Calu3 (cell line): Measurements from ENCODE around the gene IDUA. TPM values are rescaled to one million over a fixed set of nuclear protein-coding genes. Genes with fewer than 3 reads are reported as not detected.

Experiments used
- BruUV-seq: library from RNA; stranded (reverse); fragments of 400-500 nt; replicated peaks from 2 replicates; lab custom pipeline; 2021; lab: Mats Ljungman, UMichigan
- CTCF ChIA-PET: fragments of 300-600 bp; sonication (Branson Sonifier 250); formaldehyde crosslinking; loops from one replicate; lab custom pipeline; 2022; ENCODE audit warnings: antibody characterized with exemption; lab: Charles Lee
- DNase-seq: peaks from one replicate; pipeline ENCODE4 v3.0.0; 2022
- H3K27ac Mint-ChIP-seq: one replicate; pipeline ENCODE4 v1.8.0; 2022; ENCODE audit warnings: mixed read lengths; ENCODE audit not compliant: unreplicated experiment
- H3K27me3 Mint-ChIP-seq: one replicate; pipeline ENCODE4 v1.8.0; 2022; ENCODE audit warnings: mixed read lengths; ENCODE audit not compliant: unreplicated experiment
- H3K36me3 Mint-ChIP-seq: one replicate; pipeline ENCODE4 v1.8.0; 2022; ENCODE audit warnings: mild to moderate bottlenecking, moderate library complexity, mixed read lengths; ENCODE audit not compliant: insufficient read depth, unreplicated experiment
- H3K4me1 Mint-ChIP-seq: one replicate; pipeline ENCODE4 v1.8.0; 2022; ENCODE audit warnings: mild to moderate bottlenecking, low read depth, mixed read lengths; ENCODE audit not compliant: unreplicated experiment
- H3K4me3 Mint-ChIP-seq: one replicate; pipeline ENCODE4 v1.8.0; 2022; ENCODE audit warnings: mild to moderate bottlenecking, low read depth, moderate library complexity, mixed read lengths; ENCODE audit not compliant: unreplicated experiment
- H3K9me3 Mint-ChIP-seq: one replicate; pipeline ENCODE4 v1.8.0; 2022; ENCODE audit warnings: low read depth, mixed read lengths; ENCODE audit not compliant: unreplicated experiment
- intact Hi-C: fragments of 100-400 bp; cut with micrococcal nuclease; formaldehyde crosslinking; loops from one replicate; pipeline ENCODE4 v1.10.0; 2022; ENCODE audit not compliant: unreplicated experiment
- total RNA-seq: library from RNA; stranded (reverse); gene quantifications from 2 replicates; pipeline ENCODE4 v1.2.3, GENCODE V29; 2022
- TF ChIP-seq, protein P1 (sequence below): fragments of 200-600 bp; IDR thresholded peaks from one replicate; pipeline ENCODE4 v1.8.0; 2022; ENCODE audit warnings: antibody characterized with exemption; ENCODE audit not compliant: unreplicated experiment

Gene IDUA
- total RNA-seq, 1 experiment from 2014 or later: 38.8 TPM

DNA sequence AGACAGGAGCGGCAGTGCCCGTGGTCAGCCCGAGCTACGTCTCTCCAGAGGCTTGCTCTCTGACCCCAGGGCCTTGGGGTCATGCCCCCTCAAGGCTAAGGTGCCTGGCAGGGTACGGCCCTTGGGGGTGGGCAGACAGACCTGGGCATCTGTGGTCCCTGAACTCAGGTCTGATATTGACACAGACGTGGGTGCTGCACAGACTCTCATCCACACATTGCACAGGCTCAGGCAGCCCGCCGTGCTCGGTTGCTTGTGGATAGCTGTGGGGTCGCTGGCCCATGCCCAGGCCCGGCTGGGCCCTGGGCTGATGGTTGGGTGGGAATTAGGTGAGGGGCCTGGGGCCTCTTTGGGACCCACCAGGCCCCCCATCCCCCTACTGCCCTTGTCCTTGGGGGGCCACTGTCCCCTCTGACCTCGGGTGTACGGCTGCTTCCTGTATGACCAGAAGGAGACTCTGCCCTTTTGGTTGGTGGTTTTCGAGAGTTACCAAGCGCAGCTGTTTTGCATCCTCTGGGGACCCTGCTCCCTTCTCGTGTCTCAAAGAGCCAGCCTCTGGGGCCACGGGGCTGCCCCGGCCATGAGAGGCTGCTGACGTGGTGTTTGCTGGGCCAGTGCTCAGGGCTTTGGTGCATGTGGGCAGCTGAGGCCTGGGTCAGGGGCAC, 34.7 kb downstream of the IDUA start:
- Mint-ChIP-seq H3K4me3 (no peak overlapping the region), H3K9me3 (no peaks in the 10 kb centered on the region), H3K27me3 (no peaks in the 10 kb centered on the region), H3K4me1 (no peaks in the 10 kb centered on the region), H3K27ac (no peak overlapping the region), H3K36me3 (peaks cover 15% of the 10 kb centered on the region)
- intact Hi-C loops: no loop called here
- CTCF ChIA-PET: no interaction called here
- no TSS peak for BruUV-seq
- DNase-seq: no peak
- TF ChIP-seq, protein P1, sequence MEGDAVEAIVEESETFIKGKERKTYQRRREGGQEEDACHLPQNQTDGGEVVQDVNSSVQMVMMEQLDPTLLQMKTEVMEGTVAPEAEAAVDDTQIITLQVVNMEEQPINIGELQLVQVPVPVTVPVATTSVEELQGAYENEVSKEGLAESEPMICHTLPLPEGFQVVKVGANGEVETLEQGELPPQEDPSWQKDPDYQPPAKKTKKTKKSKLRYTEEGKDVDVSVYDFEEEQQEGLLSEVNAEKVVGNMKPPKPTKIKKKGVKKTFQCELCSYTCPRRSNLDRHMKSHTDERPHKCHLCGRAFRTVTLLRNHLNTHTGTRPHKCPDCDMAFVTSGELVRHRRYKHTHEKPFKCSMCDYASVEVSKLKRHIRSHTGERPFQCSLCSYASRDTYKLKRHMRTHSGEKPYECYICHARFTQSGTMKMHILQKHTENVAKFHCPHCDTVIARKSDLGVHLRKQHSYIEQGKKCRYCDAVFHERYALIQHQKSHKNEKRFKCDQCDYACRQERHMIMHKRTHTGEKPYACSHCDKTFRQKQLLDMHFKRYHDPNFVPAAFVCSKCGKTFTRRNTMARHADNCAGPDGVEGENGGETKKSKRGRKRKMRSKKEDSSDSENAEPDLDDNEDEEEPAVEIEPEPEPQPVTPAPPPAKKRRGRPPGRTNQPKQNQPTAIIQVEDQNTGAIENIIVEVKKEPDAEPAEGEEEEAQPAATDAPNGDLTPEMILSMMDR: no peak

DNA sequence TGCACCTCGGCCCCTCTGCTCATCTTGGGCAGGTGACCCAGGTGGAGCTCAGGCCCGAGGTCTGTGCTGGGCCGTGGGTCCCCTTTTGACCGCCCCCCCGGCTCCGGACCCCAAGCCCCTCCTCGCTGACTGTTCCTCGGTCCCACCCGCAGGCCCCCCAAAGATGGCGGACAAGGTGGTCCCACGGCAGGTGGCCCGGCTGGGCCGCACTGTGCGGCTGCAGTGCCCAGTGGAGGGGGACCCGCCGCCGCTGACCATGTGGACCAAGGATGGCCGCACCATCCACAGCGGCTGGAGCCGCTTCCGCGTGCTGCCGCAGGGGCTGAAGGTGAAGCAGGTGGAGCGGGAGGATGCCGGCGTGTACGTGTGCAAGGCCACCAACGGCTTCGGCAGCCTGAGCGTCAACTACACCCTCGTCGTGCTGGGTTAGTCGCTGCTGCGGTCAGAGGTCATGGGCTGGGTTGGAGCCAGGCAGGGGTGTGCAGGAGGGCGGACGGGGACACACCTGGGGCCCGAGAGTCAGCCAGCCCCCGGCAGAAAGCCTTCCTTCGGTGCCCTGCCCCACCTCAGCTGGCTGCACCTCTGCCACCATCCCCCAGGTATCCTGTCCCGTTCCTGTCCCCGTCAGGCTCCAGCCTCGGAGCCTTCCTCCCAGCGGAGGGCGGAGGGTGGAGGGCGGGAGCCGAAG, 35.4 kb downstream of the IDUA start:
- Mint-ChIP-seq H3K4me1 (no peaks in the 10 kb centered on the region), H3K9me3 (no peaks in the 10 kb centered on the region), H3K36me3 (peaks cover 20% of the 10 kb centered on the region), H3K4me3 (no peak overlapping the region), H3K27ac (no peak overlapping the region), H3K27me3 (no peaks in the 10 kb centered on the region)
- TF ChIP-seq, protein P1: no peak
- intact Hi-C loops: no loop called here
- BruUV-seq: no TSS peak
- no peak for DNase-seq
- CTCF ChIA-PET: no interaction called here

DNA sequence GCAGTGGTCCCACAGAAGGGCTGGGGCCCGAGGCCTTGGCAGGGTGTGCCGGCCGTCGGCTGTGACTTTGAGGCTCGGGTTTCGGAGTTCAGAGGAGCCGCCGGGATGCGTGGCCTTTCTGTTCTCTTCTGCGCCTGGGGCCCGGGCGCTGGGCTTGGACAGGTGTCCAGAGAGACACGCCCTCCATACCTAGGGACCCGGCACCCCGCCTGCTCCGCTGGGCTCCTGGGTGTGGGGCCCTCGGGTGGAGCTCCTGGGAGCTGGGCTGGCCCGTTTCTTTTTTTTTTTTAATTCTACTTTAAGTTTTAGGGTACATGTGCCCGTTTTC, 35.9 kb downstream of the IDUA start:
- intact Hi-C loops: no loop called here
- H3K36me3 Mint-ChIP-seq: peaks cover 22% of the 10 kb centered on the region
- CTCF ChIA-PET: no interaction called here

DNA sequence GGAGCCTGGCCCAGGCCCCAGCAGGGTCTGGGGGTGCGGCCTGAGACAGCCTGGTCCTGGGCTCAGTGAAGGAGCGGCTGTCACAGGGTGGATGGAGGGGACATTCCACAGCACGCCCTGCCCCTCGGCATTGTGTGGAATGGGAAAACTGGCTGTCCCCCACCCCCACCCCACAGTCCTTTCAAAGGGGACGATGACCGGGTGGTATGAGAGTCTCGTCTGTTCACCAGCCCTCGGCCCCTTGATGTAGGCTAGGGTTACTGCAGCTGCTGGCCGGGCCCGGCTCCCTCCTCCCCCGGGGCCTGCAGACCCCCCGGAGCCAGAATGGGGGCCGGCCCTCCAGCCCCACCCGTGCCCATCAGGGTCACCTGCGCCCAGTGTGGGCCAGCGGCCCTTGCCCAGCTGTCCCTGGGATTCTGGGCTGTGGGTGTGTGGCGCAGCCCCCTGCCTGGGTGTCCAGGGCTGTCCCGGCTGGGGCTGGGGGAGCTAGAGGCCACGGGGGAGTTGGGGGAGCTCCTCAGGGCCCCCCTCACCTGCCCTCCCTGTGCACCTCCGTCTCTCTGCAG, 36.3 kb downstream of the IDUA start:
- BruUV-seq: no TSS peak

More for the DNA sequence above, 35.9 kb downstream of the IDUA start:
- TF ChIP-seq, protein P1: no peak
- no peak for DNase-seq
- BruUV-seq: no TSS peak
- Mint-ChIP-seq H3K4me1 (no peaks in the 10 kb centered on the region), H3K4me3 (no peak overlapping the region), H3K27me3 (no peaks in the 10 kb centered on the region), H3K9me3 (no peaks in the 10 kb centered on the region), H3K27ac (no peak overlapping the region)

More for the DNA sequence above, 36.3 kb downstream of the IDUA start:
- Mint-ChIP-seq H3K9me3 (no peaks in the 10 kb centered on the region), H3K27me3 (no peaks in the 10 kb centered on the region), H3K4me1 (no peaks in the 10 kb centered on the region), H3K4me3 (no peak overlapping the region), H3K27ac (no peak overlapping the region), H3K36me3 (peaks cover 24% of the 10 kb centered on the region)
- CTCF ChIA-PET: no interaction called here
- no peak for DNase-seq
- TF ChIP-seq, protein P1: no peak
- intact Hi-C loops: no loop called here
